ENCODE results near the gene SIRT3.
"Not testable (repeated sequence)": the region's sequence is repeated elsewhere in the genome, so short reads cannot be mapped to it uniquely, and the experiment has no call there.

The SIRT3 gene

GRCh38 chr11:203056-203944 is 32.8 kb downstream of the SIRT3 start:
- no peak for DNase-seq (ENCODE audit: low read depth in 2 of 2)

- DNase-seq (ENCODE audit: low read depth in 2 of 2), result no peak
Measured at GRCh38 chr11:202490-202889, 33.7 kb downstream of the SIRT3 start.

GRCh38 chr11:201966-202365 is 34.2 kb downstream of the SIRT3 start:
- no peak for DNase-seq (ENCODE audit: low read depth in 2 of 2)

GRCh38 chr11:200224-201003 is 35.7 kb downstream of the SIRT3 start:
- no peak for DNase-seq (ENCODE audit: low read depth in 2 of 2)

- no peak for DNase-seq (ENCODE audit: low read depth in 2 of 2)
Measured at GRCh38 chr11:199782-200181, 36.4 kb downstream of the SIRT3 start.

GRCh38 chr11:199004-199581 is 37.0 kb downstream of the SIRT3 start:
- no peak for DNase-seq (ENCODE audit: low read depth in 2 of 2)

GRCh38 chr11:198236-198806 is 37.8 kb downstream of the SIRT3 start:
- DNase-seq (ENCODE audit: low read depth in 2 of 2), result no peak

GRCh38 chr11:197741-198235 is 38.4 kb downstream of the SIRT3 start:
- DNase-seq (ENCODE audit: low read depth in 2 of 2), result no peak

GRCh38 chr11:196786-197731 is 39.1 kb downstream of the SIRT3 start:
- no peak for DNase-seq (ENCODE audit: low read depth in 2 of 2)

GRCh38 chr11:193481-193880 is 42.7 kb downstream of the SIRT3 start:
- DNase-seq (ENCODE audit: low read depth in 2 of 2), result not testable (repeated sequence)

GRCh38 chr11:192674-193128 is 43.4 kb downstream of the SIRT3 start, which contains the start of gene SCGB1C1:
SCGB1C1 (plus strand) TSS chr11:193078; CDS start chr11:193100, 22 bp downstream.
- not testable (repeated sequence) for DNase-seq (ENCODE audit: low read depth in 2 of 2)

- not testable (repeated sequence) for DNase-seq (ENCODE audit: low read depth in 2 of 2)
Measured at GRCh38 chr11:191490-192478, 44.4 kb downstream of the SIRT3 start.

- not testable (repeated sequence) for DNase-seq (ENCODE audit: low read depth in 2 of 2)
Measured at GRCh38 chr11:190546-190945, 45.6 kb downstream of the SIRT3 start.

- DNase-seq (ENCODE audit: low read depth in 2 of 2), result not testable (repeated sequence)
Measured at GRCh38 chr11:189843-190311, 46.3 kb downstream of the SIRT3 start.

- not testable (repeated sequence) for DNase-seq (ENCODE audit: low read depth in 2 of 2)
Measured at GRCh38 chr11:189200-189783, 46.9 kb downstream of the SIRT3 start.

GRCh38 chr11:180242-180641 is 55.9 kb downstream of the SIRT3 start:
- DNase-seq (ENCODE audit: low read depth in 2 of 2), result not testable (repeated sequence)

All from stimulated activated CD4-positive, alpha-beta T cell treated with anti-CD3 and anti-CD28 coated beads, Interleukin-1b, Interleukin-23, amount 100 ng/mL, for 1 hour (primary cell).